SK-N-SH (cell line): ENCODE results near the gene DENND2D. TPM values are rescaled to one million over a fixed set of nuclear protein-coding genes. Genes with fewer than 3 reads are reported as not detected.

Experiments used
- CTCF ChIA-PET: fragments of 300-600, 350-600 bp; formaldehyde crosslinking; extraction: SDS; loops from one replicate; lab custom pipeline; 2021; lab: Yijun Ruan, JAX
- POLR2A ChIA-PET: fragments of 350-600 bp; sonication (Branson Sonifier 250); formaldehyde crosslinking; extraction: SDS; loops from one replicate; lab custom pipeline; 2020; ENCODE audit warnings: antibody characterized with exemption, inconsistent platforms; lab: Yijun Ruan, JAX
- DNase-seq: peaks from one replicate; pipeline ENCODE4 v3.0.0; 2012
- H2AFZ ChIP-seq: fragments of 200-600 bp; sonication (generic); 2 replicates; pipeline ENCODE4 v1.8.1; 2016; ENCODE audit warnings: antibody characterized with exemption, mild to moderate bottlenecking, low read depth
- H3F3A ChIP-seq: fragments of 200-600 bp; sonication (generic); replicated peaks from 2 replicates; pipeline ENCODE3; 2016; ENCODE audit warnings: antibody characterized with exemption, mild to moderate bottlenecking; ENCODE audit not compliant: insufficient read depth
- H3K27ac ChIP-seq, 2 experiments: fragments of 200-500 bp in 1 of 2; fragments of 200-600 bp in 1 of 2; sonication (Bioruptor generic) in 1 of 2; sonication (generic), shearing (Covaris generic) in 1 of 2; 2 replicates each; pipeline versions ENCODE4 v1.5.1 to v1.6.1; 2014 to 2016; ENCODE audit warnings: low read depth in 2 of 2, inconsistent platforms in 1 of 2, low read length in 1 of 2, mild to moderate bottlenecking in 1 of 2, mixed read lengths in 1 of 2
- H3K27me3 ChIP-seq: fragments of 200-600 bp; sonication (generic), shearing (Covaris generic); 2 replicates; pipeline ENCODE4 v1.6.1; 2016; ENCODE audit warnings: mixed run types; ENCODE audit not compliant: insufficient read depth
- H3K36me3 ChIP-seq, 2 experiments: fragments of 200-500 bp in 1 of 2; fragments of 200-600 bp in 1 of 2; sonication (Bioruptor generic) in 1 of 2; sonication (generic) in 1 of 2; replicated peaks in 1 of 2; 2 replicates each; pipeline versions ENCODE3 to v1.5.1; 2014 to 2016; ENCODE audit warnings: low read length in 1 of 2, mild to moderate bottlenecking in 1 of 2; ENCODE audit not compliant: insufficient read depth in 2 of 2, control insufficient read depth in 1 of 2
- H3K4me1 ChIP-seq, 2 experiments: fragments of 200-500 bp in 1 of 2; fragments of 200-600 bp in 1 of 2; sonication (Bioruptor generic) in 1 of 2; sonication (generic), shearing (Covaris generic) in 1 of 2; 2 replicates each; pipeline versions ENCODE4 v1.5.1 to v1.6.1; 2014 to 2016; ENCODE audit warnings: low read depth in 1 of 2, low read length in 1 of 2, mixed run types in 1 of 2; ENCODE audit not compliant: insufficient read depth in 2 of 2, control insufficient read depth in 1 of 2
- H3K4me2 ChIP-seq: fragments of 200-600 bp; sonication (generic), shearing (Covaris generic); 2 replicates; pipeline ENCODE4 v1.6.1; 2017; ENCODE audit warnings: mixed run types
- H3K4me3 ChIP-seq, 2 experiments: fragments of 200-500 bp in 1 of 2; fragments of 200-600 bp in 1 of 2; sonication (Bioruptor generic) in 1 of 2; sonication (generic), shearing (Covaris generic) in 1 of 2; 2 replicates each; pipeline versions ENCODE4 v1.5.1 to v1.8.1; 2014 to 2016; ENCODE audit warnings: low read depth in 2 of 2, inconsistent platforms in 1 of 2, low read length in 1 of 2, mild to moderate bottlenecking in 1 of 2, mixed read lengths in 1 of 2, moderate library complexity in 1 of 2
- H3K79me2 ChIP-seq: fragments of 200-600 bp; sonication (generic); 2 replicates; pipeline ENCODE4 v1.8.1; 2017; ENCODE audit warnings: mild to moderate bottlenecking; ENCODE audit not compliant: insufficient read depth
- H3K9ac ChIP-seq: fragments of 200-600 bp; sonication (generic); 2 replicates; pipeline ENCODE4 v1.6.1; 2017; ENCODE audit warnings: mixed run types
- H3K9me2 ChIP-seq: fragments of 200-600 bp; sonication (generic); 2 replicates; pipeline ENCODE4 v1.6.1; 2017; ENCODE audit warnings: mixed run types
- H3K9me3 ChIP-seq: fragments of 200-600 bp; sonication (generic); 2 replicates; pipeline ENCODE4 v1.6.1; 2017; ENCODE audit warnings: mixed run types, mild to moderate bottlenecking, moderate library complexity
- H4K20me1 ChIP-seq: fragments of 200-600 bp; sonication (generic); 2 replicates; pipeline ENCODE4 v1.6.1; 2017; ENCODE audit warnings: mild to moderate bottlenecking, mixed run types; ENCODE audit not compliant: insufficient read depth
- CHD2 ChIP-seq: fragments of 150-350 bp; IDR thresholded peaks from 2 replicates; pipeline ENCODE4 v1.6.1; 2018; ENCODE audit warnings: low read length; ENCODE audit not compliant: partially characterized antibody
- ELF1 ChIP-seq: IDR thresholded peaks from 2 replicates; pipeline ENCODE4 v1.4.0; 2012
- EP300 ChIP-seq, 2 experiments: IDR thresholded peaks; 2 replicates each; pipeline versions ENCODE4 v1.4.0 to v1.6.1; 2012; ENCODE audit warnings: borderline replicate concordance in 1 of 2, low read depth in 1 of 2, low read length in 1 of 2
- FOXJ3 ChIP-seq: sonication (generic); formaldehyde crosslinking; IDR thresholded peaks from 2 replicates; pipeline ENCODE4 v1.5.1; 2020; ENCODE audit warnings: mild to moderate bottlenecking, missing genetic modification reagents
- FOXM1 ChIP-seq: IDR thresholded peaks from 2 replicates; pipeline ENCODE4 v1.4.0; 2012; ENCODE audit warnings: low read depth, mild to moderate bottlenecking
- GABPA ChIP-seq: IDR thresholded peaks from 2 replicates; pipeline ENCODE4 v1.4.0; 2012; ENCODE audit warnings: low read depth, mild to moderate bottlenecking
- JUND ChIP-seq: IDR thresholded peaks from 2 replicates; pipeline ENCODE4 v1.4.0; 2012
- MEF2A ChIP-seq: IDR thresholded peaks from 2 replicates; pipeline ENCODE4 v1.4.0; 2012; ENCODE audit warnings: low read depth, borderline replicate concordance
- POLR2AphosphoS5 ChIP-seq: IDR thresholded peaks from 2 replicates; pipeline ENCODE4 v1.6.1; 2012; ENCODE audit warnings: low read depth, low read length
- RCOR1 ChIP-seq: fragments of 150-350 bp; IDR thresholded peaks from 2 replicates; pipeline ENCODE4 v1.6.1; 2017; ENCODE audit warnings: antibody characterized with exemption, low read length
- RFX5 ChIP-seq: IDR thresholded peaks from 2 replicates; pipeline ENCODE4 v1.6.1; 2012; ENCODE audit warnings: mild to moderate bottlenecking, improper control_type of control experiment, low read length
- RXRA ChIP-seq: IDR thresholded peaks from 2 replicates; pipeline ENCODE4 v1.4.0; 2012; ENCODE audit warnings: low read depth, mild to moderate bottlenecking, borderline replicate concordance
- SIN3A ChIP-seq: IDR thresholded peaks from 2 replicates; pipeline ENCODE4 v1.6.1; 2012; ENCODE audit warnings: low read depth, mild to moderate bottlenecking, low read length, moderate library complexity, borderline replicate concordance
- TAF1 ChIP-seq: IDR thresholded peaks from 2 replicates; pipeline ENCODE4 v1.6.1; 2012; ENCODE audit warnings: low read depth, mild to moderate bottlenecking, low read length, moderate library complexity, borderline replicate concordance
- TCF12 ChIP-seq: IDR thresholded peaks from 2 replicates; pipeline ENCODE4 v1.4.0; 2012
- TEAD4 ChIP-seq: IDR thresholded peaks from 2 replicates; pipeline ENCODE4 v1.4.0; 2012; ENCODE audit warnings: mild to moderate bottlenecking, borderline replicate concordance; ENCODE audit not compliant: insufficient read depth
- USF1 ChIP-seq: IDR thresholded peaks from 2 replicates; pipeline ENCODE4 v1.4.0; 2012; ENCODE audit warnings: low read depth, borderline replicate concordance
- WGBS: methylation state at CpG from one replicate; pipeline ENCODE4 v1.1.6; 2017; ENCODE audit warnings: low lambda C conversion rate; 5-methylcytosine and 5-hydroxymethylcytosine counted together
- polyA plus RNA-seq, 3 experiments: library from polyadenylated mRNA; depleted of rRNA; stranded (reverse); fragments of >200 nt; gene quantifications; 2 replicates each; pipeline ENCODE4 v1.2.3, GENCODE V29; 2012
- TF ChIP-seq, protein P1 (sequence below): IDR thresholded peaks from 2 replicates; pipeline ENCODE4 v1.4.0; 2012; ENCODE audit warnings: low read depth
- TF ChIP-seq, protein P2 (sequence below): IDR thresholded peaks from 2 replicates; pipeline ENCODE4; 2012

DENND2D gene
- polyA plus RNA-seq, 1 of the 3 experiments (the other 2 are of a cell fraction): 1.3 TPM

DNA sequence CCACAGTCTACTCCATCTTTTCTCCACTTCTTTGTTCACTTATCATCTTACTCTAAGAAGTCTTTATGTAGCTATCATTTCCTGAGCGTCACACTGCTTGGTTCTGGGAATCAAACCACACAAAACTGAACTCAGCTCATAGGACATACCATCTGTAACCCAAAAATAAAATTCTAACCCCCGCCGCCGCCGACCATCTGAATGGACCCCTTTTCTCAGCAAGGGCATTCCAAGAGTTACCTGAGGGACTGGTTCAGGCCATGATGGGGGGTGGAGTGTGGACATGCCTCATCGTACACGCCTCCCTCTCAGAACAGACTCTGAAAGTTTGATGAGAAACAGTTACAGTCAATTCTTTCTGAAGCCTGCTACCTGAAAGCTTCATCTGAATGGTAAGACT lies 14.4 kb upstream of the DENND2D start:
- Histone ChIP-seq H3K4me1 (no peaks in the 10 kb centered on the region), H3K9ac (no peak overlapping the region), H2AFZ (no peak overlapping the region), H3K79me2 (no peaks in the 10 kb centered on the region), H3F3A (no peaks in the 10 kb centered on the region), H3K9me2 (no peaks in the 10 kb centered on the region), H3K4me2 (no peak overlapping the region), H3K9me3 (no peaks in the 10 kb centered on the region), H3K27me3 (no peaks in the 10 kb centered on the region), H4K20me1 (no peaks in the 10 kb centered on the region), H3K4me3 (no peak overlapping the region), H3K27ac (no peak overlapping the region), H3K36me3 (no peaks in the 10 kb centered on the region)
- TF ChIP-seq EP300 (IDR thresholded peaks at IDR 0.05; ENCODE audit: borderline replicate concordance in 1 of 2, low read depth in 1 of 2, low read length in 1 of 2) (no peak), USF1 (no peak), POLR2AphosphoS5 (no peak), GABPA (no peak), ELF1 (no peak), FOXJ3 (CRISPR knock-in tag) (no peak), TAF1 (no peak), CHD2 (no peak), FOXM1 (no peak), TCF12 (no peak), RFX5 (no peak), SIN3A (no peak), JUND (no peak), TEAD4 (no peak), RCOR1 (no peak), RXRA (no peak), MEF2A (no peak)
- TF ChIP-seq, protein P1, sequence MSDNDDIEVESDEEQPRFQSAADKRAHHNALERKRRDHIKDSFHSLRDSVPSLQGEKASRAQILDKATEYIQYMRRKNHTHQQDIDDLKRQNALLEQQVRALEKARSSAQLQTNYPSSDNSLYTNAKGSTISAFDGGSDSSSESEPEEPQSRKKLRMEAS: no peak
- TF ChIP-seq, protein P2, sequence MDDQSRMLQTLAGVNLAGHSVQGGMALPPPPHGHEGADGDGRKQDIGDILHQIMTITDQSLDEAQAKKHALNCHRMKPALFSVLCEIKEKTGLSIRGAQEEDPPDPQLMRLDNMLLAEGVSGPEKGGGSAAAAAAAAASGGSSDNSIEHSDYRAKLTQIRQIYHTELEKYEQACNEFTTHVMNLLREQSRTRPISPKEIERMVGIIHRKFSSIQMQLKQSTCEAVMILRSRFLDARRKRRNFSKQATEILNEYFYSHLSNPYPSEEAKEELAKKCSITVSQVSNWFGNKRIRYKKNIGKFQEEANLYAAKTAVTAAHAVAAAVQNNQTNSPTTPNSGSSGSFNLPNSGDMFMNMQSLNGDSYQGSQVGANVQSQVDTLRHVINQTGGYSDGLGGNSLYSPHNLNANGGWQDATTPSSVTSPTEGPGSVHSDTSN: no peak
- ChIA-PET POLR2A (no interaction called here), CTCF (interaction anchor here (1.3 to 10.2 kb wide), 4 partner anchors 8 to 188 kb away, joined by 3 to 161 read pairs (median 6); no protein-coding TSS in a partner anchor)
- DNase-seq: no peak
- 85% methylated on average over 7 of the region's 7 CpGs for WGBS
